IPS DF 6.9 (cell line): Measurements from ENCODE around the gene TRDMT1.

Experiments used
- DNase-seq: peaks from one replicate; pipeline ENCODE4 v3.0.0-alpha.2; 2013; ENCODE audit warnings: low read depth, low spot score
- H3K27ac ChIP-seq: one replicate; pipeline ENCODE4 v1.5.1; 2013; ENCODE audit warnings: low read length, control low read depth
- H3K27me3 ChIP-seq: 2 replicates; pipeline ENCODE4 v1.6.1; 2013; ENCODE audit warnings: mild to moderate bottlenecking, low read length; ENCODE audit not compliant: control insufficient read depth, insufficient read depth
- H3K36me3 ChIP-seq: 2 replicates; pipeline ENCODE4 v1.6.1; 2013; ENCODE audit warnings: low read length; ENCODE audit not compliant: control insufficient read depth, insufficient read depth
- H3K4me1 ChIP-seq: 2 replicates; pipeline ENCODE4 v1.6.1; 2013; ENCODE audit warnings: low read length; ENCODE audit not compliant: control insufficient read depth, insufficient read depth
- H3K4me3 ChIP-seq: 2 replicates; pipeline ENCODE4 v1.5.1; 2013; ENCODE audit warnings: mild to moderate bottlenecking, low read length
- H3K9me3 ChIP-seq: 2 replicates; pipeline ENCODE4 v1.6.1; 2013; ENCODE audit warnings: low read length, inconsistent platforms; ENCODE audit not compliant: control insufficient read depth, insufficient read depth
- WGBS: extraction: QIAGEN DNeasy Blood & Tissue Kit; methylation state at CpG from one replicate; pipeline ENCODE4 v1.1.7; 2013; ENCODE audit warnings: mixed read lengths, missing lambda C conversion rate; ENCODE audit not compliant: insufficient read length, insufficient coverage; 5-methylcytosine and 5-hydroxymethylcytosine counted together

Gene TRDMT1

GRCh38 chr10:17220652-17221100 lies 19.2 kb upstream of the TRDMT1 start:
- H3K4me3 ChIP-seq = no peak overlapping the region
- no CpG with 5 or more reads among the region's 1 CpG for WGBS
- no peaks in the 10 kb centered on the region for H3K36me3 ChIP-seq
- no peaks in the 10 kb centered on the region for H3K9me3 ChIP-seq
- DNase-seq = no peak
- H3K27me3 ChIP-seq = no peaks in the 10 kb centered on the region
- H3K4me1 ChIP-seq = no peaks in the 10 kb centered on the region; the same call in 1 of the 2 replicates
- H3K27ac ChIP-seq = no peak overlapping the region

GRCh38 chr10:17219024-17219423 lies 17.6 kb upstream of the TRDMT1 start:
- H3K27me3 ChIP-seq = no peaks in the 10 kb centered on the region
- no peak for DNase-seq
- H3K4me3 ChIP-seq = no peak overlapping the region
- H3K4me1 ChIP-seq = no peaks in the 10 kb centered on the region; the same call in 1 of the 2 replicates
- no peak overlapping the region for H3K27ac ChIP-seq
- no peaks in the 10 kb centered on the region for H3K36me3 ChIP-seq
- no CpG with 5 or more reads among the region's 2 CpGs for WGBS
- no peaks in the 10 kb centered on the region for H3K9me3 ChIP-seq

- no peak overlapping the region for H3K27ac ChIP-seq
- H3K4me1 ChIP-seq = no peaks in the 10 kb centered on the region; the same call in 1 of the 2 replicates
- WGBS = no CpG with 5 or more reads among the region's 1 CpG
- no peaks in the 10 kb centered on the region for H3K9me3 ChIP-seq
- H3K27me3 ChIP-seq = no peaks in the 10 kb centered on the region
- no peak for DNase-seq
- H3K36me3 ChIP-seq = no peaks in the 10 kb centered on the region
- H3K4me3 ChIP-seq = no peak overlapping the region
These were observed 16.3 kb upstream of the TRDMT1 start for GRCh38 chr10:17217631-17218232.

GRCh38 chr10:17216901-17217395 lies 15.5 kb upstream of the TRDMT1 start:
- WGBS = no CpG with 5 or more reads among the region's 6 CpGs
- no peaks in the 10 kb centered on the region; the same call in 1 of the 2 replicates for H3K4me1 ChIP-seq
- H3K27ac ChIP-seq = no peak overlapping the region
- no peaks in the 10 kb centered on the region for H3K9me3 ChIP-seq
- no peaks in the 10 kb centered on the region for H3K36me3 ChIP-seq
- DNase-seq = no peak
- no peak overlapping the region for H3K4me3 ChIP-seq
- H3K27me3 ChIP-seq = no peaks in the 10 kb centered on the region

GRCh38 chr10:17216217-17216900 lies 14.9 kb upstream of the TRDMT1 start:
- H3K27ac ChIP-seq = no peak overlapping the region

GRCh38 chr10:17215782-17216122 lies 14.3 kb upstream of the TRDMT1 start:
- Histone ChIP-seq H3K27me3 (no peaks in the 10 kb centered on the region), H3K4me3 (no peak overlapping the region), H3K9me3 (no peaks in the 10 kb centered on the region), H3K27ac (no peak overlapping the region), H3K36me3 (no peaks in the 10 kb centered on the region), H3K4me1 (no peaks in the 10 kb centered on the region; the same call in 1 of the 2 replicates)
- WGBS = no CpG with 5 or more reads among the region's 2 CpGs
- DNase-seq = no peak

More at GRCh38 chr10:17216217-17216900, 14.9 kb upstream of the TRDMT1 start:
- DNase-seq = no peak
- Histone ChIP-seq H3K36me3 (no peaks in the 10 kb centered on the region), H3K9me3 (no peaks in the 10 kb centered on the region), H3K27me3 (no peaks in the 10 kb centered on the region), H3K4me3 (no peak overlapping the region), H3K4me1 (no peaks in the 10 kb centered on the region; the same call in 1 of the 2 replicates)
- no CpG with 5 or more reads among the region's 5 CpGs for WGBS

- no peak overlapping the region for H3K27ac ChIP-seq
- DNase-seq = no peak
These were observed 13.7 kb upstream of the TRDMT1 start for GRCh38 chr10:17214971-17215781.

GRCh38 chr10:17214526-17214925 lies 13.1 kb upstream of the TRDMT1 start:
- no peaks in the 10 kb centered on the region for H3K9me3 ChIP-seq

More at GRCh38 chr10:17214971-17215781, 13.7 kb upstream of the TRDMT1 start:
- Histone ChIP-seq H3K4me1 (no peaks in the 10 kb centered on the region; the same call in 1 of the 2 replicates), H3K27me3 (no peaks in the 10 kb centered on the region), H3K36me3 (no peaks in the 10 kb centered on the region), H3K9me3 (no peaks in the 10 kb centered on the region), H3K4me3 (no peak overlapping the region)
- 100% methylated on average over 1 of the region's 9 CpGs for WGBS

GRCh38 chr10:17213646-17214349 lies 12.3 kb upstream of the TRDMT1 start:
- Histone ChIP-seq H3K36me3 (no peaks in the 10 kb centered on the region), H3K4me1 (no peaks in the 10 kb centered on the region; the same call in 1 of the 2 replicates), H3K9me3 (no peaks in the 10 kb centered on the region), H3K27me3 (no peaks in the 10 kb centered on the region), H3K27ac (no peak overlapping the region), H3K4me3 (no peak overlapping the region)
- no CpG with 5 or more reads among the region's 2 CpGs for WGBS
- DNase-seq = no peak

More at GRCh38 chr10:17214526-17214925, 13.1 kb upstream of the TRDMT1 start:
- Histone ChIP-seq H3K4me1 (no peaks in the 10 kb centered on the region; the same call in 1 of the 2 replicates), H3K4me3 (no peak overlapping the region), H3K27me3 (no peaks in the 10 kb centered on the region), H3K36me3 (no peaks in the 10 kb centered on the region), H3K27ac (no peak overlapping the region)
- no CpG with 5 or more reads among the region's 2 CpGs for WGBS
- DNase-seq = no peak

GRCh38 chr10:17212802-17213221 lies 11.3 kb upstream of the TRDMT1 start:
- Histone ChIP-seq H3K4me3 (no peak overlapping the region), H3K9me3 (no peaks in the 10 kb centered on the region), H3K27ac (no peak overlapping the region), H3K36me3 (no peaks in the 10 kb centered on the region), H3K27me3 (no peaks in the 10 kb centered on the region), H3K4me1 (no peaks in the 10 kb centered on the region; the same call in 1 of the 2 replicates)
- DNase-seq = no peak
